HG02678 (cell line): ENCODE measurements around the gene STH.

Experiments used
- ATAC-seq: cut with Tn5 transposase; IDR thresholded peaks from one replicate; pipeline ENCODE4 v1.9.1; 2021; ENCODE audit warnings: mild to moderate bottlenecking, moderate library complexity; ENCODE audit not compliant: unreplicated experiment

Gene STH

GRCh38 chr17:45983614-45984310, 15.3 kb upstream of the STH start:
- ATAC-seq = no peak

GRCh38 chr17:45984368-45984767, 14.7 kb upstream of the STH start:
- no peak for ATAC-seq

GRCh38 chr17:45985447-45985846, 13.6 kb upstream of the STH start:
- ATAC-seq = no peak

GRCh38 chr17:45986056-45986455, 13.0 kb upstream of the STH start:
- no peak for ATAC-seq

- no peak for ATAC-seq
Observed at GRCh38 chr17:45987706-45988105, 11.3 kb upstream of the STH start.

GRCh38 chr17:45989759-45990158, 9.3 kb upstream of the STH start:
- no peak for ATAC-seq

- no peak for ATAC-seq
Observed at GRCh38 chr17:45990886-45991285, 8.2 kb upstream of the STH start.

GRCh38 chr17:45991341-45991740, 7.7 kb upstream of the STH start:
- no peak for ATAC-seq

- ATAC-seq = no peak
Observed at GRCh38 chr17:45992175-45992574, 6.9 kb upstream of the STH start.

GRCh38 chr17:45992904-45993303, 6.1 kb upstream of the STH start:
- ATAC-seq = no peak

GRCh38 chr17:45993962-45994627, 5.0 kb upstream of the STH start:
- no peak for ATAC-seq

- ATAC-seq = no peak
Observed at GRCh38 chr17:45994987-45995386, 4.1 kb upstream of the STH start.

- no peak for ATAC-seq
Observed at GRCh38 chr17:45995627-45996270, 3.3 kb upstream of the STH start.

GRCh38 chr17:45996282-45996937, 2.6 kb upstream of the STH start:
- no peak for ATAC-seq

- ATAC-seq = no peak
Observed at GRCh38 chr17:45997166-45997565, 1.9 kb upstream of the STH start.

GRCh38 chr17:45997624-45998023, 1.4 kb upstream of the STH start:
- no peak for ATAC-seq

- ATAC-seq = no peak
Observed at GRCh38 chr17:45999900-46000290, 845 bp downstream of the STH start.

GRCh38 chr17:46000292-46000691, 1.2 kb downstream of the STH start:
- ATAC-seq = no peak

- no peak for ATAC-seq
Observed at GRCh38 chr17:46000757-46001156, 1.7 kb downstream of the STH start.

GRCh38 chr17:46001390-46002310, 2.6 kb downstream of the STH start:
- ATAC-seq = no peak
